Adrenal gland (tissue), 12 donors: ENCODE measurements around the gene MAZ. TPM values are rescaled to one million over a fixed set of nuclear protein-coding genes. Genes with fewer than 3 reads are reported as not detected.

Experiments
- DNase-seq, 7 donors: peaks; one replicate each; pipeline ENCODE4 v3.0.0-alpha.2; 2019 to 2020
- H3K27ac ChIP-seq, 5 donors: fragments of 200-600 bp; sonication (generic) in 4 of 5; 1 replicate in 3 of 5; 2 replicates in 2 of 5; pipeline versions ENCODE4 v1.5.1 to v1.8.0; 2016 to 2020; ENCODE audit warnings: mild to moderate bottlenecking in 1 of 5
- H3K27me3 ChIP-seq: fragments of 200-600 bp; 2 replicates; pipeline ENCODE4 v1.8.0; 2021
- H3K36me3 ChIP-seq, 2 donors: fragments of 200-600 bp; replicated peaks in 1 of 2; 1 replicate in 1 of 2; 2 replicates in 1 of 2; pipeline versions ENCODE4 v1.5.1 to v1.8.0; 2018 to 2022
- H3K4me1 ChIP-seq, 2 donors: fragments of 200-600 bp; replicated peaks in 1 of 2; 1 replicate in 1 of 2; 2 replicates in 1 of 2; pipeline versions ENCODE4 v1.5.1 to v1.8.0; 2018 to 2021
- H3K4me3 ChIP-seq, 4 donors: fragments of 200-600 bp; sonication (generic) in 3 of 4; one replicate each; pipeline ENCODE4 v1.5.1; 2016 to 2018
- H3K9me3 ChIP-seq, 3 donors: fragments of 200-600 bp; sonication (generic) in 1 of 3; replicated peaks in 1 of 3; 1 replicate in 2 of 3; 2 replicates in 1 of 3; pipeline versions ENCODE4 v1.5.1 to v1.8.0; 2016 to 2021
- CTCF ChIP-seq, 6 experiments: fragments of 450-650 bp in 4 of 6; fragments of 200-600 bp in 2 of 6; sonication (generic) in 1 of 6; IDR thresholded peaks; 1 replicate in 5 of 6; 2 replicates in 1 of 6; pipeline versions ENCODE4 v1.5.1 to v1.8.0; 2016 to 2021; ENCODE audit warnings: antibody characterized with exemption in 6 of 6, mild to moderate bottlenecking in 2 of 6, moderate library complexity in 1 of 6
- POLR2A ChIP-seq, 2 donors: fragments of 450-650 bp; IDR thresholded peaks; one replicate each; pipeline ENCODE4 v1.6.1; 2017; ENCODE audit warnings: antibody characterized with exemption in 2 of 2, mild to moderate bottlenecking in 2 of 2, moderate library complexity in 1 of 2
- WGBS, 4 donors: extraction: QIAGEN DNeasy Blood & Tissue Kit in 2 of 4; methylation state at CpG; one replicate each; pipeline versions ENCODE4 v1.1.5 to v1.1.7; 2013 to 2017; 5-methylcytosine and 5-hydroxymethylcytosine counted together
- intact Hi-C, 2 donors: fragments of 100-400 bp; cut with DNase I; formaldehyde crosslinking; loops; one replicate each; pipeline versions ENCODE4 v1.14.1 to v1.15.0; 2022 to 2023
- polyA plus RNA-seq, 3 donors: library from polyadenylated mRNA; stranded (reverse); fragments of 200-250 nt in 2 of 3; fragments of 350-450 nt in 1 of 3; fragmentation: Illumina TruSeq in 1 of 3; extraction: RNeasy Lipid Tissue Mini Kit (QIAGEN cat#74804) in 1 of 3; gene quantifications; one replicate each; pipeline ENCODE4 v1.2.3, GENCODE V29; 2013 to 2014
- total RNA-seq, 9 donors: library from RNA; depleted of rRNA in 4 of 9; stranded (reverse); fragments of >200 nt in 4 of 9; fragments of 120-200 nt in 1 of 9; fragmentation: NEBNext Ultra II Directional in 1 of 9; extraction: Animal tissue kit (Norgen Biotek cat#: 25700) in 1 of 9; gene quantifications; one replicate each; pipeline versions ENCODE4 v1.1.0 to v1.2.4, GENCODE V29; 2013 to 2023
- donor health status: healthy with polysubstance abuse.
- donor health status: Bipolar disorder and iron deficiency.
- donor health status: DM: yes; HTN: yes; CAD: no.
- donor health status: DM: no; HTN: no; CAD: no.
- donor health status: DM: no; HTN: no; CAD: no.
- donor health status: DM: yes; HTN: yes; CAD: no.

Gene MAZ
- total and polyA plus RNA-seq, 12 donors: 78.8 to 304 (median 143) TPM

- TF ChIP-seq CTCF (IDR thresholded peaks at IDR 0.05) (no peak), POLR2A (IDR thresholded peaks at IDR 0.05) (peak in 1 of 2 donors; percentile 10)
- H3K4me3 ChIP-seq: peak overlapping the region in 1 of 4 donors; percentile 66
- peaks cover 34 to 57% of the 10 kb centered on the region in 2 donors for H3K4me1 ChIP-seq
- H3K36me3 ChIP-seq: peaks cover 0 to 18% of the 10 kb centered on the region in 2 donors
- no peaks in the 10 kb centered on the region for H3K9me3 ChIP-seq
- peak in 6 of 7 donors; percentile 24 to 64 (median 48) for DNase-seq
- H3K27ac ChIP-seq: peak overlapping the region in 4 of 5 donors; percentile 62 to 97 (median 94)
- no peaks in the 10 kb centered on the region for H3K27me3 ChIP-seq
- intact Hi-C loops: no loop called here
- 62 to 76% (median 66%) methylated on average over 14 to 31 of the region's 31 CpGs for WGBS, 4 donors
Observed at GRCh38 chr16:29809031-29809747, 2.9 kb downstream of the MAZ start.

GRCh38 chr16:29809850-29810698 is 3.7 kb downstream of the MAZ start:
- peaks cover 34 to 56% of the 10 kb centered on the region in 2 donors for H3K4me1 ChIP-seq
- peaks cover 0 to 18% of the 10 kb centered on the region in 2 donors for H3K36me3 ChIP-seq
- no peak overlapping the region for H3K4me3 ChIP-seq
- H3K27ac ChIP-seq: peak overlapping the region; percentile 62 to 97 (median 93)
- no peak for TF ChIP-seq CTCF (IDR thresholded peaks at IDR 0.05)
- TF ChIP-seq POLR2A (IDR thresholded peaks at IDR 0.05): peak in 1 of 2 donors; percentile 5
- H3K27me3 ChIP-seq: no peaks in the 10 kb centered on the region
- H3K9me3 ChIP-seq: no peaks in the 10 kb centered on the region
- intact Hi-C loops: no loop called here
- WGBS, 4 donors: 45 to 56% (median 54%) methylated on average over 13 to 23 of the region's 23 CpGs
- DNase-seq: peak in 6 of 7 donors; percentile 23 to 66 (median 46)

- 18 to 28% (median 24%) methylated on average over 9 of the region's 9 CpGs for WGBS, 4 donors
- Histone ChIP-seq H3K27ac (peak overlapping the region; percentile 62 to 97 (median 82)), H3K4me3 (no peak overlapping the region), H3K4me1 (peaks cover 34 to 61% of the 10 kb centered on the region in 2 donors), H3K36me3 (peaks cover 0 to 18% of the 10 kb centered on the region in 2 donors), H3K27me3 (no peaks in the 10 kb centered on the region), H3K9me3 (no peaks in the 10 kb centered on the region)
- TF ChIP-seq POLR2A (IDR thresholded peaks at IDR 0.05) (no peak), CTCF (IDR thresholded peaks at IDR 0.05) (no peak)
- peak in 3 of 7 donors; percentile 12 to 36 (median 22) for DNase-seq
- intact Hi-C loops: no loop called here
Observed at GRCh38 chr16:29810699-29811169, 4.4 kb downstream of the MAZ start.
